GM10847 (cell line): ENCODE results near the gene SLC25A38.

ENCODE experiments used
- POLR2A ChIP-seq: IDR thresholded peaks from 2 replicates; pipeline ENCODE4 v1.6.1; 2011; ENCODE audit not compliant: insufficient read length; ENCODE audit errors: extremely low read depth

Gene SLC25A38

GRCh38 chr3:39383045-39383880 lies at the start of gene SLC25A38:
Gene SLC25A38, plus strand, starts transcription at chr3:39383370. Its CDS starts 355 bp downstream, at chr3:39383725.
- peak; percentile 46 for TF ChIP-seq POLR2A

GRCh38 chr3:39333607-39334006 lies 49.6 kb upstream of the SLC25A38 start:
- TF ChIP-seq POLR2A = no peak

- TF ChIP-seq POLR2A = no peak
Observed at GRCh38 chr3:39334205-39334604, 49.0 kb upstream of the SLC25A38 start.

GRCh38 chr3:39338201-39338600 lies 45.0 kb upstream of the SLC25A38 start:
- TF ChIP-seq POLR2A = no peak

GRCh38 chr3:39339086-39339485 lies 44.1 kb upstream of the SLC25A38 start:
- no peak for TF ChIP-seq POLR2A

GRCh38 chr3:39343076-39343717 lies 40.0 kb upstream of the SLC25A38 start:
- no peak for TF ChIP-seq POLR2A

GRCh38 chr3:39343760-39344159 lies 39.4 kb upstream of the SLC25A38 start:
- no peak for TF ChIP-seq POLR2A

GRCh38 chr3:39344746-39345344 lies 38.3 kb upstream of the SLC25A38 start:
- no peak for TF ChIP-seq POLR2A

GRCh38 chr3:39346785-39347585 lies 36.2 kb upstream of the SLC25A38 start:
- TF ChIP-seq POLR2A = no peak

- TF ChIP-seq POLR2A = no peak
Observed at GRCh38 chr3:39347586-39347876, 35.6 kb upstream of the SLC25A38 start.

- no peak for TF ChIP-seq POLR2A
Observed at GRCh38 chr3:39349080-39349479, 34.1 kb upstream of the SLC25A38 start.

- no peak for TF ChIP-seq POLR2A
Observed at GRCh38 chr3:39350714-39351113, 32.5 kb upstream of the SLC25A38 start.

- no peak for TF ChIP-seq POLR2A
Observed at GRCh38 chr3:39358333-39358732, 24.8 kb upstream of the SLC25A38 start.

- TF ChIP-seq POLR2A = no peak
Observed at GRCh38 chr3:39361252-39361927, 21.8 kb upstream of the SLC25A38 start.

- no peak for TF ChIP-seq POLR2A
Observed at GRCh38 chr3:39362192-39362591, 21.0 kb upstream of the SLC25A38 start.
